Fibroblast of gingiva (primary cell): ENCODE results near the gene CST5.
"Not testable (repeated sequence)": the region's sequence is repeated elsewhere in the genome, so short reads cannot be mapped to it uniquely, and the experiment has no call there.

Source experiments
- DNase-seq: peaks from one replicate; pipeline ENCODE4 v3.0.0-alpha.2; 2011; ENCODE audit warnings: low read depth

The CST5 gene

GRCh38 chr20:23889775-23890187 lies 10.2 kb upstream of the CST5 start:
- peak; percentile 34 for DNase-seq

- DNase-seq: no peak
Measured at GRCh38 chr20:23887856-23888255, 8.3 kb upstream of the CST5 start.

GRCh38 chr20:23884771-23885162 lies 5.2 kb upstream of the CST5 start:
- no peak for DNase-seq

GRCh38 chr20:23884136-23884770 lies 4.7 kb upstream of the CST5 start:
- no peak for DNase-seq

GRCh38 chr20:23881371-23881770 lies 1.8 kb upstream of the CST5 start:
- no peak for DNase-seq

GRCh38 chr20:23880417-23880816 lies 869 bp upstream of the CST5 start:
- no peak for DNase-seq

- DNase-seq: no peak
Measured at GRCh38 chr20:23879811-23880374, 345 bp upstream of the CST5 start.

- DNase-seq: no peak
Measured at GRCh38 chr20:23878787-23879186, 761 bp downstream of the CST5 start.

- DNase-seq: not testable (repeated sequence)
Measured at GRCh38 chr20:23878016-23878542, 1.5 kb downstream of the CST5 start.

- DNase-seq: no peak
Measured at GRCh38 chr20:23877524-23877923, 2.0 kb downstream of the CST5 start.

- DNase-seq: no peak
Measured at GRCh38 chr20:23875606-23876237, 3.8 kb downstream of the CST5 start.

GRCh38 chr20:23874747-23875146 lies 4.8 kb downstream of the CST5 start:
- DNase-seq: no peak

GRCh38 chr20:23873370-23874015 lies 6.1 kb downstream of the CST5 start:
- DNase-seq: no peak

GRCh38 chr20:23872065-23872464 lies 7.5 kb downstream of the CST5 start:
- DNase-seq: no peak

- no peak for DNase-seq
Measured at GRCh38 chr20:23870461-23870860, 9.1 kb downstream of the CST5 start.

GRCh38 chr20:23869520-23869919 lies 10.0 kb downstream of the CST5 start:
- no peak for DNase-seq

- no peak for DNase-seq
Measured at GRCh38 chr20:23868321-23868720, 11.2 kb downstream of the CST5 start.

GRCh38 chr20:23867152-23867776 lies 12.3 kb downstream of the CST5 start:
- no peak for DNase-seq

GRCh38 chr20:23860771-23861170 lies 18.8 kb downstream of the CST5 start:
- DNase-seq: not testable (repeated sequence)

GRCh38 chr20:23857962-23858595 lies 21.5 kb downstream of the CST5 start:
- no peak for DNase-seq

- DNase-seq: no peak
Measured at GRCh38 chr20:23856736-23857135, 22.8 kb downstream of the CST5 start.

- no peak for DNase-seq
Measured at GRCh38 chr20:23856226-23856625, 23.3 kb downstream of the CST5 start.
